ENCODE measurements around the gene ADAM33. TPM values are rescaled to one million over a fixed set of nuclear protein-coding genes. Genes with fewer than 3 reads are reported as not detected.

Gene ADAM33
- polyA plus RNA-seq, 3 donors, result not detected

GRCh38 chr20:3659492-3660261 is 22.1 kb downstream of the ADAM33 start:
- peaks cover 21 to 37% of the 10 kb centered on the region in 2 donors for H3K27me3 ChIP-seq (ENCODE audit: control insufficient read depth in 2 of 2, insufficient read depth in 2 of 2, low read length in 2 of 2)
- no peak overlapping the region for H3K27ac Mint-ChIP-seq
- no peak overlapping the region for H2AFZ ChIP-seq (ENCODE audit: insufficient read depth, low read depth, low read length, poor library complexity, severe bottlenecking)
- 79% methylated on average over 11 of the region's 12 CpGs for WGBS (ENCODE audit: insufficient coverage)
- peaks cover 17% of the 10 kb centered on the region for H3K4me1 Mint-ChIP-seq
- peaks cover 3 to 4% of the 10 kb centered on the region in 2 donors for H3K36me3 Mint-ChIP-seq
- no peak overlapping the region for H3K4me2 ChIP-seq (replicated peaks; ENCODE audit: extremely low read depth, low read length, poor library complexity, severe bottlenecking)
- H3K9me3 Mint-ChIP-seq, result peaks cover 0 to 7% (median under 1%) of the 10 kb centered on the region in 7 donors
- no peak overlapping the region for H3K27ac ChIP-seq (ENCODE audit: low read depth in 1 of 2, low read length in 2 of 2)
- no peaks in the 10 kb centered on the region for H4K20me1 ChIP-seq (ENCODE audit: insufficient read depth, low read length)
- H3K9me3 ChIP-seq (replicated peaks in 1 of 2; ENCODE audit: control insufficient read depth in 1 of 2, insufficient read depth in 1 of 2, low read length in 2 of 2), result no peaks in the 10 kb centered on the region
- intact Hi-C loops (cut with micrococcal nuclease), result no loop called here
- H3K9ac ChIP-seq (ENCODE audit: insufficient read depth, low read length, poor library complexity, severe bottlenecking), result no peak overlapping the region
- H3K36me3 ChIP-seq (replicated peaks in 1 of 2; ENCODE audit: control insufficient read depth in 1 of 2, insufficient read depth in 2 of 2, low read length in 2 of 2), result no peaks in the 10 kb centered on the region
- H3K79me2 ChIP-seq (ENCODE audit: insufficient read depth, low read length), result no peaks in the 10 kb centered on the region
- H3K27me3 Mint-ChIP-seq (ENCODE audit: low read depth in 3 of 3), result peaks cover 38 to 57% (median 54%) of the 10 kb centered on the region in 3 donors
- peak overlapping the region in 1 of 2 donors; percentile 59 for H3K4me3 Mint-ChIP-seq
- peak in 1 of 3 donors; percentile 1 for DNase-seq
- no peak overlapping the region for H3K4me3 ChIP-seq (replicated peaks in 1 of 3; ENCODE audit: low read depth in 2 of 3, low read length in 3 of 3)
- no peak for TF ChIP-seq CTCF (IDR thresholded peaks at IDR 0.05)
- H3K4me1 ChIP-seq (ENCODE audit: control insufficient read depth in 1 of 2, insufficient read depth in 2 of 2, low read length in 2 of 2), result peaks cover 10 to 21% of the 10 kb centered on the region in 2 donors

- peak; percentile 23 to 51 (median 49) for DNase-seq
- peaks cover 21 to 37% of the 10 kb centered on the region in 2 donors for H3K27me3 ChIP-seq (ENCODE audit: control insufficient read depth in 2 of 2, insufficient read depth in 2 of 2, low read length in 2 of 2)
- H3K4me3 ChIP-seq (replicated peaks in 1 of 3; ENCODE audit: low read depth in 2 of 3, low read length in 3 of 3), result no peak overlapping the region
- H3K4me2 ChIP-seq (replicated peaks; ENCODE audit: extremely low read depth, low read length, poor library complexity, severe bottlenecking), result no peak overlapping the region
- no peak for TF ChIP-seq CTCF (IDR thresholded peaks at IDR 0.05)
- peaks cover 18% of the 10 kb centered on the region for H3K4me1 Mint-ChIP-seq
- peak overlapping the region in 1 of 2 donors; percentile 49 for H3K4me3 Mint-ChIP-seq
- H3K9me3 Mint-ChIP-seq, result peaks cover 0 to 7% (median 3%) of the 10 kb centered on the region in 7 donors
- intact Hi-C loops (cut with micrococcal nuclease), result no loop called here
- 52% methylated on average over 3 of the region's 8 CpGs for WGBS (ENCODE audit: insufficient coverage)
- peak overlapping the region in 4 of 7 donors; percentile 11 to 74 (median 52) for H3K27ac Mint-ChIP-seq
- H2AFZ ChIP-seq (ENCODE audit: insufficient read depth, low read depth, low read length, poor library complexity, severe bottlenecking), result peak overlapping the region; percentile 46
- H4K20me1 ChIP-seq (ENCODE audit: insufficient read depth, low read length), result no peaks in the 10 kb centered on the region
- no peaks in the 10 kb centered on the region for H3K79me2 ChIP-seq (ENCODE audit: insufficient read depth, low read length)
- H3K4me1 ChIP-seq (ENCODE audit: control insufficient read depth in 1 of 2, insufficient read depth in 2 of 2, low read length in 2 of 2), result peaks cover 11 to 22% of the 10 kb centered on the region in 2 donors
- H3K27ac ChIP-seq (ENCODE audit: low read depth in 1 of 2, low read length in 2 of 2), result no peak overlapping the region
- peaks cover 3 to 5% of the 10 kb centered on the region in 2 donors for H3K36me3 Mint-ChIP-seq
- H3K9me3 ChIP-seq (replicated peaks in 1 of 2; ENCODE audit: control insufficient read depth in 1 of 2, insufficient read depth in 1 of 2, low read length in 2 of 2), result no peaks in the 10 kb centered on the region
- H3K9ac ChIP-seq (ENCODE audit: insufficient read depth, low read length, poor library complexity, severe bottlenecking), result no peak overlapping the region
- no peaks in the 10 kb centered on the region for H3K36me3 ChIP-seq (replicated peaks in 1 of 2; ENCODE audit: control insufficient read depth in 1 of 2, insufficient read depth in 2 of 2, low read length in 2 of 2)
- H3K27me3 Mint-ChIP-seq (ENCODE audit: low read depth in 3 of 3), result peaks cover 38 to 52% (median 50%) of the 10 kb centered on the region in 3 donors
Observed at GRCh38 chr20:3658716-3659491, 22.9 kb downstream of the ADAM33 start.

Measured in CD14-positive monocyte (primary cell).